ENCODE measurements around the gene AP1S1. TPM values are rescaled to one million over a fixed set of nuclear protein-coding genes. Genes with fewer than 3 reads are reported as not detected.

AP1S1 gene
- total and polyA plus RNA-seq, 2 of the 13 experiments (the other 11 are each of a cell fraction or from before 2014, with no cell fraction given): 57.5 to 68.1 TPM

- no peak for TF ChIP-seq MNT (IDR thresholded peaks at IDR 0.05)
- no peak for TF ChIP-seq RBM22 (optimal IDR thresholded peaks at IDR 0.05; ENCODE audit: low read length)
- no peak for TF ChIP-seq XRCC5 (optimal IDR thresholded peaks at IDR 0.05; ENCODE audit: low read length)
- TF ChIP-seq ZNF891 (CRISPR knock-in tag; IDR thresholded peaks at IDR 0.05): no peak
- TF ChIP-seq NRL (CRISPR knock-in tag; IDR thresholded peaks at IDR 0.05; ENCODE audit: borderline replicate concordance): peak; percentile 69
- no peak for TF ChIP-seq ZBTB7A (CRISPR knock-in tag; IDR thresholded peaks at IDR 0.05)
- peak; percentile 93 for TF ChIP-seq PRDM15 (CRISPR knock-in tag; IDR thresholded peaks at IDR 0.05)
- peak; percentile 58; the same call in 1 of the 2 replicates for TF ChIP-seq ZBTB4 (CRISPR knock-in tag; IDR thresholded peaks at IDR 0.05; ENCODE audit: borderline replicate concordance)
- TF ChIP-seq ZNF382 (CRISPR knock-in tag; IDR thresholded peaks at IDR 0.05; ENCODE audit: borderline replicate concordance): no peak
- no peak for TF ChIP-seq CENPBD1 (CRISPR knock-in tag; IDR thresholded peaks at IDR 0.05; ENCODE audit: borderline replicate concordance, low read depth)
- no peak for TF ChIP-seq PHB2 (IDR thresholded peaks at IDR 0.05; ENCODE audit: partially characterized antibody)
- TF ChIP-seq ZFP1 (CRISPR knock-in tag; IDR thresholded peaks at IDR 0.05): no peak
- TF ChIP-seq FUBP1 (CRISPR knock-in tag; IDR thresholded peaks at IDR 0.05; ENCODE audit: borderline replicate concordance): no peak
- TF ChIP-seq SPEN (CRISPR knock-in tag; IDR thresholded peaks at IDR 0.05; ENCODE audit: low read depth): peak; percentile 83
- TF ChIP-seq KAT7 (CRISPR knock-in tag; IDR thresholded peaks at IDR 0.05; ENCODE audit: borderline replicate concordance): no peak
- no peak for TF ChIP-seq EHMT2 (IDR thresholded peaks at IDR 0.05; ENCODE audit: borderline replicate concordance, low read depth, low read length)
- no peak for TF ChIP-seq ZFP36 (IDR thresholded peaks at IDR 0.05; ENCODE audit: borderline replicate concordance, low read depth, low read length, partially characterized antibody)
Measured at GRCh38 chr7:101201695-101202602, 47.7 kb downstream of the AP1S1 start (continued).

Measured in HepG2 (cell line).